ENCODE data around the gene JPH3.

The JPH3 gene

GRCh38 chr16:87684711-87685404, 82.5 kb downstream of the JPH3 start:
- no peak for DNase-seq

- DNase-seq: no peak
Observed at GRCh38 chr16:87685405-87685755, 83.1 kb downstream of the JPH3 start.

- no peak for DNase-seq
Observed at GRCh38 chr16:87685766-87686165, 83.5 kb downstream of the JPH3 start.

GRCh38 chr16:87686697-87687096, 84.4 kb downstream of the JPH3 start:
- no peak for DNase-seq

GRCh38 chr16:87687126-87687910, 85.0 kb downstream of the JPH3 start:
- DNase-seq: no peak

- DNase-seq: no peak
Observed at GRCh38 chr16:87687998-87688529, 85.8 kb downstream of the JPH3 start.

- DNase-seq: no peak
Observed at GRCh38 chr16:87688876-87689815, 86.8 kb downstream of the JPH3 start.

- no peak for DNase-seq
Observed at GRCh38 chr16:87689956-87690465, 87.7 kb downstream of the JPH3 start.

- DNase-seq: no peak
Observed at GRCh38 chr16:87690911-87691685, 88.8 kb downstream of the JPH3 start.

- DNase-seq: no peak
Observed at GRCh38 chr16:87691686-87692079, 89.4 kb downstream of the JPH3 start.

GRCh38 chr16:87692176-87692575, 89.9 kb downstream of the JPH3 start:
- DNase-seq: no peak

GRCh38 chr16:87692756-87693155, 90.4 kb downstream of the JPH3 start:
- no peak for DNase-seq

- no peak for DNase-seq
Observed at GRCh38 chr16:87693827-87694226, 91.5 kb downstream of the JPH3 start.

GRCh38 chr16:87694441-87695125, 92.3 kb downstream of the JPH3 start:
- DNase-seq: no peak

GRCh38 chr16:87695534-87695933, 93.2 kb downstream of the JPH3 start:
- no peak for DNase-seq

- DNase-seq: no peak
Observed at GRCh38 chr16:87696726-87697125, 94.4 kb downstream of the JPH3 start.

GRCh38 chr16:87697256-87697655, 94.9 kb downstream of the JPH3 start:
- DNase-seq: no peak

- no peak for DNase-seq
Observed at GRCh38 chr16:87697792-87698191, 95.5 kb downstream of the JPH3 start.

GRCh38 chr16:87698241-87698640, 95.9 kb downstream of the JPH3 start:
- no peak for DNase-seq

- DNase-seq: no peak
Observed at GRCh38 chr16:87698676-87699199, 96.4 kb downstream of the JPH3 start.

GRCh38 chr16:87700406-87701077, 98.2 kb downstream of the JPH3 start:
- no peak for DNase-seq
